ENCODE data around the gene TUBB8.
"Not testable (repeated sequence)": the region's sequence is repeated elsewhere in the genome, so short reads cannot be mapped to it uniquely, and the experiment has no call there.

TUBB8 gene

DNA sequence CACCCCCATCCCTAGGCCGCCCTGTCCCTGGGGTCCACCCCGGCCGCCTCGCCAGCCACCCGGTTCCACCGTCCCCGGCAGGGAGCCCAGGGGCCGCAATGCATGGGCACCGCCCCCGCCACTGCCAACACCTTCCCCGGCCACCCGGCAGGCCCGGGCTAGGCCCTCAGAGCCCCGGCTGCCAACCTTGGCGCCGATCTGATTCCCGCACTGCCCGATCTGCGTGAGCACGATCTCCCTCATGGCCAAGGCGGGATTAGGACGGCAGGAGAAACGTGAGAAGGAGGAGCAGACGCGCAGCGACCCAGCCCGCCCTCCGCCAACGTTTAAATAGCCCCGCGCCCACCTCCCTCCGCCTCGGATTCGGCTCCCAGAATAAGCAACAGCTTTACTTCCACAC is at the start of gene TUBB8:
TSS of gene TUBB8 (minus strand) at position 301 of the 400 bp plus-strand sequence. CDS start at position 243, 58 bp downstream.
- DNase-seq = peak; percentile 31

DNA sequence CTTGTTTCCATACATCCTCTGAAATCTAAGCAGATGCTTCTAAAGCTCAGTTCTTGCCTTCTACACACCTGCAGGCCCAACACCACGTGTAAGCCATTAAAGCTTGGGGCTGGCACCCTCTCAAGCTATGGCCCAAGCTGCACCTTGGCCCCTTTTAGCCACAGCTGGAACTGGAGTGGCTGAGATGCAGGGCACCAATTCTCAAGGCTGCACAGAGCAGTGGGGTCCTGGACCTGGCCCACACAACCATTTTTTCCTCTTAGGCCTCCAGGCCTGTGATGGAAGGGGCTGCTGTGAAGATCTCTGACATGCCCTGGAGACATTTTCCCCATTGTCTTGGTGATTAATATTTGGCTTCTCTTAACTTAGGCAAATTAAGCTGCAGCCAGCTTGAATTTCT is 47.4 kb upstream of the TUBB8 start:
- DNase-seq = no peak

DNA sequence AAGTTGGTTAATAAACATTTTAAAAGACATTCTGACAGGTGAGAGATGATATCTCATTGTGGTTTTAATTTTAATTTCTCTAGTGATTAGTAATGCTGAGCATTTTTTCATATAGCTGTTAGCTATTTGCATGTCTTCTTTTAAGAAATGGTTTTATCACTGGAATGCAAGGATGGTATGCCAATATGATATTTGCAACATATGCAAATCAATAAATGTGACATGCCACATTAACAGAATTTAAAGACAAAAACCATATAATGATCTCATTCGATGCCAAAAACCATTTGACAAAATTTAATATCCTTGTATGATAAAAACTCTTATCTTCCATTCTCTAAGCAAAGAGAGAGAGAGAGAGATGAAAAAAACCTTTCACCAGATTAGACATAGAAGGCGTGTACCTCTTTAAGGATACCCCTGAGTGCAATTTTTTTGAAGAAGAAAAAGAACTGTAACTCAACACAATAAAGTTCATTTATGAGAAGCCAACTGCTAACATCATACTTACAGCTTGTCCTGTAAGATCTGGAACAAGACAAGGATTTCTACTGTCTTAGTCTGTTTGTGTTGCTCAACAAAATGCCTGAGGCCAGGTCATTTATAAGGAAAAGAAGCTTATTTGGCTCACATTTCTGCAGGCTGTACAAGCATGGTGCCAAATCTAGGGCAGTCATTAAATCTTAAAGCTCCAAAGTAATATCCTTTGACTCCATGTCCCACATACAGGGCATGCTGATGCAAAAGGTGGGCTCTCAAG is 46.4 kb upstream of the TUBB8 start:
- DNase-seq = no peak

DNA sequence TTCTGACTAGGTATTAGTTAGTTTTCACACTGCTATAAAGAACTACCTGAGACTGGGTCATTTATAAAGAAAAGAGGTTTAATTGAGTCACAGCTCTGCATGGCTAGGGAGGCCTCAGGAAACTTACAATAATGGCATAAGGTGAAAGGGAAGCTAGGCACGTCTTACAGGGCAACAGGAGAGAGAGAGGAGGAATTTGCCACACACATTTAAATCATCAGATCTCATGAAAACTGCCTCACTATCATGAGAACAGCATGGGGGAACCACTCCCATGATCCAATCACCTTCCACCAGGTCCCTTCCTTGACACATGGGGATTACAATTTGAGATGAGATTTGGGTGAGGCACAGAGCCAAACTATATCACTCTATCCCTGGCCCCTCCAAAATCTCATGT is 45.5 kb upstream of the TUBB8 start:
- no peak for DNase-seq

DNA sequence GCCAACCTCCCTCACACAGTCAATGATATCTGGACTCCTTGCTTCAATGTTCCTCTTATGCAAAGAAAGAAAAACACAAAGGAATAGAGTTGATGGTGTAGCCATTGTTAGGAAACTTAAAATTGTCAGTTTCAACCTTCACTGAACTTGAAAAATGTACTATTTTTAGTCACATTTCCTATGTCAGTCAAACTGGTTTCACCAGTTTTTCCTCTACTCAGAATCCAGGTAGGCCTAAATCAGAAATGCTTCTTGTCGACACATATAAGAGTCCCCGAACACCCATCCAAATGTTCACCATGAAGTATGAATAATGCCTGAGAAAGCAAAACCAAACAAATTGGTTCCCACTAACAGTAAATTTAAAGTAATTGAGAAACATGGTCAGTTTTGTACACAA is 43.8 kb upstream of the TUBB8 start:
- no peak for DNase-seq

DNA sequence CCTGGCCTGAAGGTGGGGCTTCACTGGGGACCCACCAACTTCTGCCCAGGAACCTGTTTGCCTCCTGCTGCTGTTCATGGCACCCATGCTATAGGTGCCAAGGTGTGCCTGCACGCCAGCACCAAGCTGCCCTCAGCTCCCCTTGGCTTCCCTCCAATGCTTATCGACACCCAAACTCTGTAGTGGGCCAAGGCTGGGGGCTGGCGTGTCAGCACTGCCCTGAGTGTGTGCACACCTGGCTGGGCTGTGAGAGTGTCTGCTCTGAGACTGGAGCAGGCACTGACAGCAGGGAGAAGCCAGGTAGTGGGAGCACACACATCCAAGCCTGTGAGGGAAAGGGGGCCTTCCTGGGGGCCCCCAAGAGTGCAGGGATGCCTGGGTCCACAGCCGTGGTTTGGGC is 43.1 kb upstream of the TUBB8 start:
- DNase-seq = no peak

DNA sequence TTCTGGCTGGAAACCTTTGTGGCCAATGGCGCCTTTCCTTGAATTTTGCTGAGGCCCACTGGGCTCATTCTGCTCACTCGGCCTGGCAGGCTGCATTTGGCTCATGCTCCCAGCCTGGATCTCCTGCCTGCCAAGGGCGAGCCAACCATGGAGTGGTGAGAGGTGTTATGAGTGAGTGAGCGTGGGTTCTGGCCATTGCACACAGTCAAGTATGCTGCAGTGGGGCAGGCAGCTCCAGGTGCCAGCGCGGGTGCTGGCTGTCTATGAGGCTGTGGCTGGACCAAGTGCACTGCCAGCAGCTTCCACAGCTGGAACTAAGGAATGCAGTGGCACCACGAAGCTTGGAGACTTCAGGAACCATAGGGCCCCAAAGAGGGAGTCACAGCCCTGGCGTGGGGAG is 42.2 kb upstream of the TUBB8 start:
- DNase-seq = no peak

DNA sequence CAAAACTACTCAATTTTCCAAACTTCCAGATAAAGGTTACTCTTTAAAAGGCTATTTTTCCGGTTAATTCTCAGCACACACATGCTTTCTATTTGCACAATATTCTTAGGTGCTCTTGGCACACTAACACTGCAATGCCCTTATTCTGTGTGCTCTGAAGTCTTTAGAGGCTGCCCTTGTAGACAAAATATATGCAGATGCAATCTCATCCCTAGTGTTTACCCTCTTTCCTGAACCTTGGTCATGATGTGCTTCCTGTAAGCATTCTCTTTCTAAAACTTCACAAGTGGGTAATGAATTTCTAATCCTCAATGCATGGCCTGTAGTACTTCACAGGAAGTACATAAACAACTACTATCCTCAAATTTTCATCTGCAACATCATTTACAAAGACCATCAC is 41.1 kb upstream of the TUBB8 start:
- DNase-seq = no peak

DNA sequence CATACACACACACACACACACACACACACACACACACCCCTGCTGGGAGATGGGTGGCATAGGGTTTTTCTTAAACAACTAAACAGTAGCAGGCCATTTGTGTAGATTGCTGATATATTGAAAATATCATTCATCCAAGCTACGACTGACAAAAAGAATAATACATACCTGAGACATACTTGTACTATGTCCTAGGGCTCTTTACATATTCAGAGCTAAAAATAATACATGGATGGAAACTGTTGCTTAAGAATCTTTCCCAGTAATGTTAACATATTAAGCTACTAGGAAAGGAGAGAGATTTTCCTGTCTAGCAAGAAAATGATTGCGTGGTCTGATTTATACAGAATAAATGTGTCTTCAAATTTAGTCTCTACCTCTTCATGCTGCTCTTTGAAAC is 40.2 kb upstream of the TUBB8 start:
- DNase-seq = no peak

DNA sequence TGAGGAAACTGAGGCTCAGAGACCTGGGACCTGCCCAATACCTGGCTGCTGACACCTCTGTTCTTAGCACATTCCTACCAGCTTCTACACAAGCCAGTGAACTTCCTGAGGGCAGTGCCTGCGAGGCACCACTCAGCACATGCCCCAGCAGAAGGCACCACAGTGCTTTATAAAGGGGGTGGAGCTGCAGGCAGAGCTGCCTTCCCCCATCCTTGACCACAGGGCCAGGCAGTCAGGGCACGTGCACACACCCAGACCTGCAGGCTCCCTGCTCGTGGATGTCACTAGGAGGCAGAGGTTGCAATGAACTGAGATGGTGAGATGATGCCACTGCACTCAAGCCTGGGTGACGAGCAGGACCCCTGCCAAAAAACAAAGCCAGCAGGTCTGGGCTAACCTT is 39.2 kb upstream of the TUBB8 start:
- no peak for DNase-seq

DNA sequence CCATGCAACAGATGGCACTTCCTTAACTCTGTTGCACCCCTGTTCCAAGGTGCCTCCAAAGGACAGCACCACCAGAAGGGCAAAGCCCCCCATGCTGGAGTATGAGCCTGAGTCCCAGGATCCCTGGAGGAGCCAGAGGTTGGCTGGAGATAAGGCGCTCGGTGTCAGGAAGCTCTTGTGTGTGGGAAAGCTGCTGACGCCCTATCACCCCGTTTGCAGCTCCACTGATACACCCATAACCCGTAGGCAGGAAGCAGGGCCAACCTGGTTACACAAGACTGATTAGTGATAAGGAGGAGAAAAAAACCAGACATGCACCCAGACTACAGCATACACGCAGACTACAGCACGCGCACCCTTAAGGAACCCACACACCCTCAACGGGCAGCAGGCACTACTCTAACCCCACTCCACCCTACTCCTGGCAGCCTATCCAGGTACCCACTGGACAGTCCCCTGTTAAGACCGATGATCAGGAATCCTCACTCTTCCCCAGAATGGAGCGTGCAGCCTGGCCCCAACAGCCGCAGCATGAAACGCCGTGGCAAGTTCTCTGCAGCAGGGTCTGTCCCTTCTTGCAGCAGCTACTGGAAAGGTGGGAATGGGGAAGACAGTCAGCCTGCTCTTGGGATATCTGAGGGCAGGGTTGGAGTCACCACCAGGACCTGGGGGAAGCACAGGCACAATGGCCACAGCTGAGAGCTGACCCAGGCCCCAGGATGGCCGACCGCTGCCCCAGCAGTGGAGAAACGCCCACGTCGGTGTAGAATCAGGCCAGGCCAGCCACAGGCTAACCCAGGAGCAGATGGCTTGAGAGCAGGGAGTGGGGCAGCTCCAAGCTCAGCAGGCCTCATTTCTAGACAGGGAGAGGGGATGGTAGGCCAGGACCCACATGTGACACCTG is 38.3 kb upstream of the TUBB8 start:
- no peak for DNase-seq

DNA sequence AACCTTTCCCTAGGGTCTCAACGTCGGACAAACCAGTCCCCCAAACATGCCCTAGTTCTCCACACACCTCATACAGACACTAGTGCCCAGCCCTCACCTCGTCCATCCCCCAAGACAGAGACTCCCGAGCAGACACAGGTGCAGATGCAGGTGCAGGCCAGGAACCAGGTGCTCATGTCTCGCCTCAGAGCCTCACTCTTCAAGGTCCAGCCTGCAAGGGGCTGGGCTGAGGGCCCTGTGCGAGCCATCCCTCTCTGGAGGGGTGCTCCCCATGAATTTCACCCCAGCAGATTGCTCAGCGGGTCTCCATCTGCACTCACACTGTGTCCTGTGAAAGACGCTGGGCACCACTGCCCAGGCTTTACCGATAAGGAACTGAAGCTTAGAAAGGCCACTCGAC is 36.9 kb upstream of the TUBB8 start:
- no peak for DNase-seq

DNA sequence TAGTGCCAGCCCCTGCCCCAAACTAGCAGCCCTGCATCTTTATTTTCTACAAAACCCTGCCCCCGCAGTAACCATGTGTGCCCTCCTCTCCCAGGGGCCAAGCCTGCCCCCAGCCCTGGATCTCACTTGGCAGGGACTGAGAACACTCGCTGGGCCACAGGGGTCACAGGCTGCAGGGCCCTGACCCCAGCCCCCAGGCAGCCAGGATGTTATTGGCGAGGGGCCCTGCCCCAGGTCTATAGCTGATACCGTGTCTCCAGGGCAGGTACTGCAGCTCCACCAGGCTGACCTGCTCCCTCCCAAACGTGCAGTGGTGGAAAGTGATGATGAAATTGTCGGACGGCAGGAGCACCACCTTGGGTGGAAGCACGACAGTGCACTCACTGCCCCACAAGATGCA is 35.9 kb upstream of the TUBB8 start:
- no peak for DNase-seq

DNA sequence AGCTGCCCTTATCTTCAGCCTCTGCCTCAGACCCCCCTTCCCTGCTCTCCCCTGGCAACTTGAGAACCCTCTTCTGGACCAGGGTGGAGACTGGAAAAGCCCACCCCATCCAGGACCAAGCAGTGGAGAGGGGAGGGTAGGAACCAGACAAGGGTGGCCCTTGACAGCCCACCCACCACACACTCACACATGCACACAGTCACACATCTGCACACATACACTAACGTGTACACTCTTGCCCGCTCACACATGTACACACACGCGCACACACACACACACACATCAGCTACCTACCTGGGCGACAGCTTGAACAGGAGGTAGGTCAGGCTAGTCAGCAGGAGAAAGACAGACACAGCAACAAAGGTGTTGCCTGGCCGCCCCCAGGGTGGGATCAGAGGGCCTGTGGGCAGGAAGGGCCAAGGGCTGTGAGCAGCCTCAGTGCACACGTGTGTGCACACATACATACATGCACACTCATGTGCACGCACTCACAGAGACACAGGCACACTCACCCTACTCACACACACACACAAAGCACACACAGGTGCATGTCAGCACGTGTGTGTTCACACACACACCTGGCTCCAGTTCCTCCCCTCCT is 34.9 kb upstream of the TUBB8 start:
- no peak for DNase-seq

DNA sequence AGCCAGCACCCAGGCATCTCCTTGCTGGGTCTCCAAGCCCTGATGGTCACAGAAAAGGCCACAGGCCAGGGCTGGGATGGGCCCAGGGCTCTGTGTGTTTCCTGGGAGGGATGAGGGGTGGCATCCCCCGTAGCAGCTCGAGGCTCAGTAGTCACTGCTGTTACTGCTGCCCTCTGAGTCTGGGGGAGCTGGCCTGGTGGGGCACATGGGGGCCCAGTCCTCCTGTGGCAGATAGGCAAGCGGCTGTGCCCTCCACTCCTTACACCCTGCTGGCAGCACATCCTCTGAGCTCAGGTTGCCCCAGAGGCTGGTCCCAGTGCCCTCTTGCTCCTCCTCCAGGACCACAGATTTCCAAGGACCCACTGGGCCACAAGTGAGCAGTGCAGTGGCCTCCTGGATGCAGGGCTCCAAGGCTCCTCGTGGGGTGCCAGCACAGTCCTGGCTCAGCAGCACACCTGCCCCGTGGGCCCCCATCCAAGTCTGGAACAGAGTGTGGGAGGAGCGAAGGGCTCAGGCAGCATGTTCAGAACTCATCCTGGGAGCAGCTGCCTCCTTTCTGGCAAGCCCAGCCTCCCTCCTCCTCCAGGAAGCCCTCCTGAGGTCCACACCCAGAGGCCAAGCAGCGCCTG is 31.5 kb upstream of the TUBB8 start:
- DNase-seq = no peak

DNA sequence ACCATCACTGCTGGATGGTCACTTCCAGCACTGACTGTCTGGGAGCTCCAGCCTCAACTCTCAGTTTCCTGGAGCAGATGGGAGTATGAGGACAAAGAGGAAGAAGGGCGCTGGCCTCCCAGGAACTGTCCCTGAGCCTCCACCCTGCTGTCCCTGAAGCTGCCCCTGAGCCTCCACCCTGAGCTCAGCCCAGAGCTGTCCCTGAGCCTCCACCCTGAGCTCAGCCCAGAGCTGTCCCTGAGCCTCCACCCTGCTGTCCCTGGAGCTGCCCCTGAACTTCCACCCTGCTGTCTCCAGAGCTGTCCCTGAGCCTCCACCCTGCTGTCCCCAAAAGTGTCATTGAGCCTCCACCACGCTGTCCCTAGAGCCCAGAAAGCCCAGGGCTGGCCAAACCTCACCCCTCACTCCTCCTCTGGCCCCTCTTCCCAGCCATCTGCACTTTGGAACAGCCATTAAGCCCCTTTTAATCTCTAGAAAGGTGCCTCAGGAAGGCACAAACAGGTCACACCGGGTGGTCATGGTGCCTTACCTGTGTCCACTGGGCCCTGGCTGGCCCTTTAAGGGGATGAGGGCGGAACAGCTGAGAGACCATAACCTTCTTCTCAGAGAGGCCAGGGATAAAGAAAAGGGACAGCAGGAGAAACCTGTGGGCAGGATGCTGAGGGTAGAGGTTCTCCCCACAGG is 30.6 kb upstream of the TUBB8 start:
- no peak for DNase-seq

DNA sequence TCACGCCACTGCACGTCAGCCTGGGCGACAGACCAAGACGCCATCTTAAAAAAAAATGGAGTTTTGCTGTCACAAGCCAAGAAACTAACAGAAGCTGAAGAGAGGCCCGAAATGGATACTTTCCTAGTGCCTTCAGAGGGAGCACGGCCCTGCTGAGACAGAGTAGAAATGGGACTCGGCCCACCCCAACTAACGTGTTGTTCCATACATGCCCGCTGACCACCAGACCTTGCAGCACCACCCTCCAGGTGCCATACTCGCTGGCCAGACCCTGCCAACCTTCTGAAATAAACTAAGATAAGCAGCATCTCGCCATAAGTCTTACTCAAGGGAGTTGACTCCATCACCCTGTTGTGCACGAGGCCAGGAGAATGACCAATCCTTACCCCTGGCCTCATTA is 29.5 kb upstream of the TUBB8 start:
- DNase-seq = no peak

DNA sequence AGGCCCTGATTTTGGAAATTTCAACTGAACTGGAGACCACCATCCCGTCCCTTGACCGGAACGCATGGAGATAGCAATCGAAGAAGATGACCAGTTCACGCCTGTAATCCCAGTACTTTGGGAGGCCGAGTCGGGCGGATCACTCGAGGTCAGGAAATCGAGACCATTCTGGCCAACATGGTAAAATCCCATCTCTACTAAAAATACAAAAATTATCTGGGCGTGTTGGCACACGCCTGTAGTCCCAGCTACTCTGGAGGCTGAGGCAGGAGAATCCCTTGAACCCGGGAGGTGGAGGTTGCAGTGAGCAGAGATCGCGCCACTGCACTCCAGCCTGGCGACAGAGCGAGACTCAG is 25.1 kb upstream of the TUBB8 start:
- not testable (repeated sequence) for DNase-seq

DNA sequence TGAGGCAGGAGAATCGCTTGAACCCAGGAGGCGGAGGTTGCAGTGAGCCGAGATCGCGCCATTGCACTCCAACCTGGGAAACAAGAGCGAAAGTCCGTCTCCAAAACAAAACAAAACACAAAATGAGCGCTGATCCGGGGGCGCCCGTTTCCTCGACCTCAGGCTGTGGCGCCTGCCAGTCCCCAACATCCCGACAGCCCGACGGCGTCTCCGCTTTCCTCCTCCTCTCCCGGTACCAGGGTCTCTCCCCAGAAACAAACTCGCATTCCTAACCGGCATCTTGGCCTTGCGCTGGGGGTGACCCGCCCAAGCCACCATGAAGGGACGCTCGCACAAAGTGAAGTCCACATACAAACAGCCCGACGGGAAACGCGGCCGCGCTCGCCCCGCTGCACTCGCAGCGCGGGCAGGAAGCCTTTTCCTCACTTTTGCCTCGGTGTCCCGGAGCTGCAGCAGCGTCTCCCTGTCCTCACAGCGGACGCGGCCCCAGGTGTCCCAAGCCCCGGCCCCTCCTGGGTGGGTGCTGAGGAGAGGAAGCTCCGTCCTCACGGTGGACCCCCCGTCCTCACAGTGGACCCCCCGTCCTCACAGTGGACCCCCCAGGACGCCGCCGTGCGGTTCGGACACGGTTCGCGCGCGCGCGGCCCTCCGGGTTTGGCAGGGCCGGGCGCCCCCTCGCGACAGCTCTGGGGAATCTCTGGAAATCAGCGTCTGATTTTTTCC is 24.6 kb upstream of the TUBB8 start:
- peak; percentile 41 for DNase-seq

DNA sequence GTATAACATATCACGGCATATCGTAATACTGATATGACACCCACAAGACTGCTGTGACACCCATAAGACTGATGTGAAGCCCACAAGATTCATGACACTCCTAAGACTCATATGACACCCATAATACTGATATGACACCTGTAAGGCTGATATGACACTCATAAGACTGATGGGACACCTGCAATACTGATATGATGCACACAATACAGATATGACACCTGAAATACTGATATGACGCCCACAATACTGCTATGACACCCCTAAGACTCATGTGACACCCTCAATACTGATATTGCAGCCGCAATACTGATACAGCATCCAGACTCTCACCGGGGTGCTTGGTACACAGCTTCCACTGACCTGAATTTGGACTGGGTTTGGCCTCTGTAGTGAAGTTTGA is 19.1 kb upstream of the TUBB8 start:
- not testable (repeated sequence) for DNase-seq

DNA sequence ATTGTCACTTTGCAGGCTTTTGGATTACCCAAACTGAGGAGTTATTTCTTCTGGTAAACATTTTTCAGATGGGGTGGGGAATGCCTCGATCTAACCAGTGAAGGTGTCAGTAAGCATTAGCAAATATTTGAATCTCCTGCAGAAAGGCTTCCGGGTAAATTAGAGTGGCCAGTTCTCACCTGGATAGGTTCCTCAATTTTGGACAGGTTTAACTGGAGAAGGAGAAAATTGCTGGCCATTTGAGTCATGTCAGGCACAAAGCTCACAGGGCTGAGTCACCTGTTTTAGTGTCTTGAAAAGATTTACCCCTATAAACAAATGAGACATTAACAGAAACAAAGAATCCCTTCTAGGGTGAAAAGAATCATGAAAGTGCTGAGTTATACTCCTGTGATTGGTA is 830 bp upstream of the TUBB8 start:
- DNase-seq = not testable (repeated sequence)

DNA sequence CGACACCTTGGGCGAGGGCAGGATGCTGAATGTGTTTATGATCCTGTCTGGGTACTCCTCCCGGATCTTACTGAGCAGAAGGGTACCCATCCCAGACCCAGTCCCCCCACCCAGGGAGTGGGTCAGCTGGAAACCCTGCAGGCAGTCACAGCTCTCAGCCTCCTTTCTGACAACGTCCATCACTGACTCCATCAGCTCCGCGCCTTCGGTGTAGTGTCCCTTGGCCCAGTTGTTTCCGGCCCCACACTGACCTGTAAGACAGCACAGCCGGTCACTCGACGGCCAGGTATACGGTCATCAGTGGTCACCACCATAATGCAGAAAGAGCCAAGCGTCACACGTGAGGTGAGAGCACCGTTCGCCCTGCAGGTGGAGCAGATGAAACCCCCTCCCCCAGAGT is 1.2 kb downstream of the TUBB8 start:
- DNase-seq = not testable (repeated sequence)

Data from NCI-H2171 treated with DMSO at 0.1 percent for 48 hours (cell line).